ENCODE results near the gene VPS13C.

Gene VPS13C

DNA sequence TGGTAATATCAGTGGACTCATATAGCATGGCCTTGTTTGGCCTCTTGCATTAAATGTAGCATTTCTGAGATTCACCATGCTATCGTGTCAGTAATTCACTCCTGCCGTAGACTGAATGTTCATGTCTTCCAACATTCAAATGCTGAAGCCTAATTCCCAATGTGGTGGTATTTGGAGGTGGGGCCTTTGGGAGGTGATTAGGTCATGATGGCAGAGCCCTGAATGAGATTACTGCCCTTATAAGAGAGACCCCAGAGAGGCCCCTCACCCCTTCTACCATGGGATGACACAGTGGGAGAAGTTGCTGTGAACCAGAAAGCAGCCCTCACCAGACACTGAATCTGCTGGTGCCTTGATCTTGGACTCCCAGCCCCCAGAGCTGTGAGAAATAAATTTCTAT is 241.4 kb downstream of the VPS13C start:
- DNase-seq (ENCODE audit: low spot score) = no peak
- H3K4me3 ChIP-seq = no peak overlapping the region
- TF ChIP-seq, protein P1, sequence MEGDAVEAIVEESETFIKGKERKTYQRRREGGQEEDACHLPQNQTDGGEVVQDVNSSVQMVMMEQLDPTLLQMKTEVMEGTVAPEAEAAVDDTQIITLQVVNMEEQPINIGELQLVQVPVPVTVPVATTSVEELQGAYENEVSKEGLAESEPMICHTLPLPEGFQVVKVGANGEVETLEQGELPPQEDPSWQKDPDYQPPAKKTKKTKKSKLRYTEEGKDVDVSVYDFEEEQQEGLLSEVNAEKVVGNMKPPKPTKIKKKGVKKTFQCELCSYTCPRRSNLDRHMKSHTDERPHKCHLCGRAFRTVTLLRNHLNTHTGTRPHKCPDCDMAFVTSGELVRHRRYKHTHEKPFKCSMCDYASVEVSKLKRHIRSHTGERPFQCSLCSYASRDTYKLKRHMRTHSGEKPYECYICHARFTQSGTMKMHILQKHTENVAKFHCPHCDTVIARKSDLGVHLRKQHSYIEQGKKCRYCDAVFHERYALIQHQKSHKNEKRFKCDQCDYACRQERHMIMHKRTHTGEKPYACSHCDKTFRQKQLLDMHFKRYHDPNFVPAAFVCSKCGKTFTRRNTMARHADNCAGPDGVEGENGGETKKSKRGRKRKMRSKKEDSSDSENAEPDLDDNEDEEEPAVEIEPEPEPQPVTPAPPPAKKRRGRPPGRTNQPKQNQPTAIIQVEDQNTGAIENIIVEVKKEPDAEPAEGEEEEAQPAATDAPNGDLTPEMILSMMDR (IDR thresholded peaks at IDR 0.05) = no peak
- H3K27ac ChIP-seq = no peak overlapping the region

GRCh38 chr15:61816856-61817255 is 243.4 kb downstream of the VPS13C start:
- H3K4me3 ChIP-seq = no peak overlapping the region
- no peak overlapping the region for H3K27ac ChIP-seq
- TF ChIP-seq, protein P1 (IDR thresholded peaks at IDR 0.05) = no peak
- no peak for DNase-seq (ENCODE audit: low spot score)

DNA sequence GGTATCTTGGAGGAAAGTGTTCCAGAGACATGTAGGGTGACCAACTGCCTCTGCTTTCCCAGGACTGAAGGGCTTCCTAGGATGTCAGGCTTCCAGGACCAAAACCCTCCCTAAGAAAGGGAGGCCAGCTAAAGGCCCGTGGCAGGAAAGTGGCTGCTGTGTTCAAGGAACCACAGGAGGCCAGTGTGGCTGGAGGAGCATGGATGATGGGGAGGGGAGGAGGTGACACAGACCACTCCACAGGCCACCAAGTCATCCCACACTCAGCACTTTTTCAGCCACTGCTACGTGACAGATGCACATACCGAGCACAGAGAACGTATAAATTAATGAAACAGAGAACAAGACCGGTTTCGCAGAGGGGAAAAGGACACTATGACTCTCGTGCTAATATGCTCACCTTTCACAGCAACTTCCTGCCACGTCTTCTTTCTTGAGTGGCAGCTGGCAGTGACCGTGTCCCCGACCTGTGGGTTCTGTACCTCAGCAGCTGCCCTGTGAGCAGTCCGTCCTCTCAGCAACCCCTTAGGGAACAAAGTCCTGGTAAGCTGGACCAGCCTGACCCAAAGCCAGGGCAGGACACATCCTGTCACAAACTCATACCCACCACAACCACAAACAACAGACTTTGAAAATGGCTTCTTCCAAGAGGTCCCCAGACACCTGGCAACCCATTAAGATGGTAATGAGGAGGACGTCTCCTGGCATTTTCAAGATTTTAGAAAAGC is 244.7 kb downstream of the VPS13C start:
- H3K4me3 ChIP-seq = no peak overlapping the region
- TF ChIP-seq, protein P1 (IDR thresholded peaks at IDR 0.05) = no peak
- DNase-seq (ENCODE audit: low spot score) = no peak
- H3K27ac ChIP-seq = no peak overlapping the region

- Histone ChIP-seq H3K27ac (no peak overlapping the region), H3K4me3 (no peak overlapping the region)
- no peak for DNase-seq (ENCODE audit: low spot score)
- TF ChIP-seq, protein P1 (IDR thresholded peaks at IDR 0.05) = no peak
Observed at GRCh38 chr15:61812476-61812875, 247.8 kb downstream of the VPS13C start.

DNA sequence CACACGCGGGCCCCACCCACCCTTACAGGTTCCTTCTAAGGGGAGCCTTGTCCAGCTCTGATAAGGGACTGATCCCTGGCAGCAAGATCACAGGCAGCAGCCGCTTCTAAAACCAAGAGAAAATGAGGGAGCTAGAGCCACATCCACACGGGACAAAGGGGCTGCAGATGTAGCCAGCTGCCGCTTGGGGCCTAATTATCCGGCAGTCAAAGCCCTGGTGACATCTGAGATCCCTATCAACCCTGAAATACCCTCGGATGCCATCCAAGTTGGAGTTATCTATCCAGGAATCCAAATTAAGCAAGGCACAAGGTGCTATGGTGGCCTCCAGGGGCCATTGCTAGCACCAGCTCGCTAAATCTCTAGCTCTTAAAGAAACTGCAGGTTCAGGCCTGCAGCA is 248.3 kb downstream of the VPS13C start:
- TF ChIP-seq, protein P1 (IDR thresholded peaks at IDR 0.05) = no peak
- H3K4me3 ChIP-seq = no peak overlapping the region
- H3K27ac ChIP-seq = no peak overlapping the region
- DNase-seq (ENCODE audit: low spot score) = no peak

DNA sequence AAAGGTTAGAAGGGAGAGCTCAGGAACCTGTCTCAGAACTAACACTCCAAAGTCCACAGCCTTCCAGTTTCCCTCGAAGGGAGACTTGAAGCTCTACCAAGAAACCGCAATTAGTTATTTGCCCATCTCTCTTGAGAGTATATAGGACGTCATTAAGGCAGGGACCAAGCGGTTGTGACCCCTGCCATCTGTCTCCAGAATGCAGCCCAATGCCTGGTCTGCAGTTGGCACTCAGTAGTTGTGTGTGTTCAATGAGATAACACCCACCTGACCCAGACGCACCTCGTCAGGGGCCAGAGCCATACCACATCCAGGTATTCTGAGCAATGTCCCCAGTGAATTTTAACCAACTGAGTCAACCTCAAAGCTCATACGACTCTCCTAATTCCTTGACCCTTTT is 251.0 kb downstream of the VPS13C start:
- DNase-seq (ENCODE audit: low spot score) = no peak
- Histone ChIP-seq H3K27ac (no peak overlapping the region), H3K4me3 (no peak overlapping the region)
- TF ChIP-seq, protein P1 (IDR thresholded peaks at IDR 0.05) = no peak

DNA sequence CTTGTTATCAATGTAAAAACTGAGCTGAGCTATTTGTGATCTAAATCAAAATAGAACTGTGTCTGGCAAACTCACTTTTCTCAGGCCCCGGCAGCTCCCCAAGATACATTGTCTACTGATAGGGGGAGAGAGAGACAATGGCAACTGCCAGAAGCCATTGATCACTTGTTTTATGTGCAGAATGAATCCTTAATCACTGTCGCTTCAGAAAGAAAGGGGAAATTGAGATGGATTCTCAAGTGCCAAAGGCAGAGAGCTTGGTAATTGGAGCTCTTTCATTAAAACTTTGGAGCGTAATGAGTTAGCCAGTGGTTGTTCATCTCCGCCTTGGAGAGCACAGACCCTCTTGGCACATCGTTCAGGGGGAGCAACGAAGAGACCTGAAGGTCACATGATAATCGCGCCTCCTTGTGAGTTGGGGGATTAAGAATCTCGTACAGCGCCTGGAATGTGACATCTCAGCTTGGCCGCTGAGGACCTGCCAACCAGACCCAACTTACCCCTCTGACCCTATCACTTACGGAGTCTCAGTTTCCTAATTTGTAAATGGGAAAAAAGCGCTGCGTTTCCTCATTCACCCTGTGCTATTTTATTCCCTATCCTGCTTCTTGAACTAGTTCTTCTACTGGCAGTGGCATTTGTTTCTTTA is 252.8 kb downstream of the VPS13C start:
- no peak overlapping the region for H3K4me3 ChIP-seq
- TF ChIP-seq, protein P1 (IDR thresholded peaks at IDR 0.05) = no peak
- H3K27ac ChIP-seq = no peak overlapping the region
- no peak for DNase-seq (ENCODE audit: low spot score)
